ENCODE data around the gene MRPL55. TPM values are rescaled to one million over a fixed set of nuclear protein-coding genes. Genes with fewer than 3 reads are reported as not detected.

Gene MRPL55
- total and polyA plus RNA-seq, 2 of the 13 experiments (the other 11 are each of a cell fraction or from before 2014, with no cell fraction given) = 58.6 to 92.9 TPM

- TF ChIP-seq ZNF503 (CRISPR knock-in tag; IDR thresholded peaks at IDR 0.05) = peak; percentile 50; the same call in 1 of the 2 replicates
- peak; percentile 71 for TF ChIP-seq NFYC (CRISPR knock-in tag; IDR thresholded peaks at IDR 0.05)
- TF ChIP-seq TEF (CRISPR knock-in tag; IDR thresholded peaks at IDR 0.05) = no peak
- TF ChIP-seq CAMTA2 (CRISPR knock-in tag; IDR thresholded peaks at IDR 0.05; ENCODE audit: borderline replicate concordance) = no peak
- TF ChIP-seq TOE1 (CRISPR knock-in tag; IDR thresholded peaks at IDR 0.05) = no peak
- TF ChIP-seq DNMT3B (CRISPR knock-in tag; conservative IDR thresholded peaks at IDR 0.05) = no peak
- TF ChIP-seq RARA (CRISPR knock-in tag; IDR thresholded peaks at IDR 0.05) = no peak
- TF ChIP-seq ZBTB10 (CRISPR knock-in tag; IDR thresholded peaks at IDR 0.05; ENCODE audit: borderline replicate concordance) = no peak
- TF ChIP-seq SIN3B (IDR thresholded peaks at IDR 0.05; ENCODE audit: low read length) = no peak
- no peak for TF ChIP-seq TOPORS (CRISPR knock-in tag; IDR thresholded peaks at IDR 0.05)
- no peak for TF ChIP-seq ZNF562 (CRISPR knock-in tag; IDR thresholded peaks at IDR 0.05; ENCODE audit: borderline replicate concordance)
- TF ChIP-seq ZNF878 (CRISPR knock-in tag; IDR thresholded peaks at IDR 0.05) = no peak
- no peak for TF ChIP-seq GRHL1 (CRISPR knock-in tag; conservative IDR thresholded peaks at IDR 0.05)
- TF ChIP-seq ZNF414 (CRISPR knock-in tag; IDR thresholded peaks at IDR 0.05) = peak; percentile 39
- no peak for TF ChIP-seq ZNF672 (CRISPR knock-in tag; IDR thresholded peaks at IDR 0.05)
- no peak for TF ChIP-seq ZNF740 (CRISPR knock-in tag; IDR thresholded peaks at IDR 0.05)
- no peak; the same call in none of the 2 replicates for TF ChIP-seq KDM5B (CRISPR knock-in tag; IDR thresholded peaks at IDR 0.05; ENCODE audit: borderline replicate concordance)
- 0 out of 2 replicates have a peak, but pooled peaks have one; percentile 9 for TF ChIP-seq NR1H2 (CRISPR knock-in tag; IDR thresholded peaks at IDR 0.05; ENCODE audit: borderline replicate concordance, low read depth)
- TF ChIP-seq EP300 (IDR thresholded peaks at IDR 0.05; ENCODE audit: low read depth in 2 of 2, low read length in 2 of 2) = no peak
- no peak for TF ChIP-seq EP300 (CRISPR knock-in tag; IDR thresholded peaks at IDR 0.05; ENCODE audit: borderline replicate concordance)
- peak; percentile 88; the same call in 1 of the 2 replicates for TF ChIP-seq TBP (CRISPR knock-in tag; IDR thresholded peaks at IDR 0.05)
- TF ChIP-seq TCF7 (IDR thresholded peaks at IDR 0.05; ENCODE audit: low read depth) = no peak
These were observed 31.0 kb upstream of the MRPL55 start, which contains the start of gene GUK1 (continued) for GRCh38 chr1:228139931-228140723.

Data from HepG2 (cell line).